ENCODE data around the gene MGAT3. TPM values are rescaled to one million over a fixed set of nuclear protein-coding genes. Genes with fewer than 3 reads are reported as not detected.
"Not testable (repeated sequence)": the region's sequence is repeated elsewhere in the genome, so short reads cannot be mapped to it uniquely, and the experiment has no call there.

MGAT3 gene
- total and polyA plus RNA-seq, 2 of the 8 experiments (the other 6 are each of a cell fraction or from before 2014, with no cell fraction given) = 4.3 to 9.2 TPM

DNA sequence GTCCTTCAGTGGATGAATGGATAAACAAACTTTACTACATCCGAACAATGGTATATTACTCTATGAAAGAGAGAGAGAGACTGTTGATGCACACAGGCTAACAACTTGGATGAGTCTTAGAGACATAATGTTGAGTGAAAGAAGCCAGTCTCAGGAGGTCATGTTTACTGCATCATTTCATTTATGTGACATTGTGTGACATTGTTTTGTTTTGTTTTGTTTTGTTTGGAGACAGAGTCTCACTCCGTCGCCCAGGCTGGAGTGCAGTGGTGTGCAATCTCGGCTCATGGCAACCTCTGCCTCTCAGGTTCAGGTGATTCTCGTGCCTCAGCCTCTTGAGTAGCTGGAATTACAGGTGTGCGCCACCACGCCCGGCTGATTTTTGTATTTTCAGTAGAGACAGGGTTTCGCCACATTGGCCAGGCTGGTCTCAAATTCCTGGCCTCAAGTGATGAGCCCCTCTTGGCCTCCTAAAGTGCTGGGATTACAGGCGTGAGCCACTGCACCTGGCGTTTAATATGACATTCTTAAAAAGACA, 44.9 kb upstream of the MGAT3 start:
- H3K56ac ChIP-seq (replicated peaks; ENCODE audit: insufficient read length, low read depth, low read length); H4K8ac ChIP-seq (ENCODE audit: extremely low read depth, insufficient read depth, low read length); DNase-seq (ENCODE audit: low read depth in 1 of 2, low spot score in 2 of 2); H3K18ac ChIP-seq (ENCODE audit: extremely low read depth, low read length); H3K9ac ChIP-seq (replicated peaks in 1 of 4; ENCODE audit: extremely low read depth in 1 of 4, low read depth in 3 of 4, low read length in 3 of 4); H3K4me2 ChIP-seq (ENCODE audit: insufficient read depth in 1 of 2, low read depth in 2 of 2, low read length in 2 of 2); H3K27me3 ChIP-seq (replicated peaks in 1 of 4; ENCODE audit: control insufficient read depth in 3 of 4, extremely low read depth in 1 of 4, insufficient read depth in 3 of 4, low read length in 3 of 4); H3K4me1 ChIP-seq (replicated peaks in 1 of 4; ENCODE audit: control insufficient read depth in 3 of 4, insufficient read depth in 4 of 4, low read length in 3 of 4); H3K14ac ChIP-seq (ENCODE audit: insufficient read length); H2AFZ ChIP-seq (ENCODE audit: low read length); H2AK5ac ChIP-seq (ENCODE audit: low read depth, low read length); H3K79me1 ChIP-seq (ENCODE audit: low read depth, low read length); H3K4me3 ChIP-seq (ENCODE audit: extremely low read depth in 1 of 4, insufficient read depth in 2 of 4, low read depth in 3 of 4, low read length in 4 of 4); H3K79me2 ChIP-seq (ENCODE audit: control insufficient read depth in 1 of 2, insufficient read depth in 2 of 2, low read length in 2 of 2); H2BK12ac ChIP-seq (ENCODE audit: low read depth, low read length); H2BK5ac ChIP-seq (ENCODE audit: low read depth, low read length); H3K4ac ChIP-seq (replicated peaks; ENCODE audit: insufficient read length, low read depth, low read length); H3K9me3 ChIP-seq (ENCODE audit: insufficient read depth in 2 of 2, low read depth in 1 of 2, low read length in 1 of 2); H4K20me1 ChIP-seq (replicated peaks in 1 of 2; ENCODE audit: control insufficient read depth in 1 of 2, insufficient read depth in 2 of 2, low read length in 2 of 2); H3K23ac ChIP-seq (ENCODE audit: insufficient read length); H3K23me2 ChIP-seq (ENCODE audit: low read depth, low read length); H2BK15ac ChIP-seq (ENCODE audit: low read length); FAIRE-seq; H4K5ac ChIP-seq (ENCODE audit: insufficient read length, low read depth, low read length); H2BK20ac ChIP-seq (ENCODE audit: low read length); H2BK120ac ChIP-seq (replicated peaks; ENCODE audit: low read depth, low read length); H3K36me3 ChIP-seq (ENCODE audit: control insufficient read depth in 2 of 4, insufficient read depth in 4 of 4, low read length in 3 of 4); H3K27ac ChIP-seq (ENCODE audit: low read depth, low read length); H4K91ac ChIP-seq (replicated peaks; ENCODE audit: insufficient read length, low read length): not testable (repeated sequence)
- ChIA-PET POLR2A (ENCODE audit: partially characterized antibody) (interaction anchor here (0.8 to 2.1 kb wide), 6 partner anchors 10 to 108 kb away, joined by 3 to 7 read pairs (median 4); partner anchors contain the start of genes ATF4 and TAB1), CTCF (ENCODE audit: partially characterized antibody) (interaction anchor here (1.4 to 2.2 kb wide), 2 partner anchors 10 to 11 kb away, joined by 4 to 6 read pairs; no protein-coding TSS in a partner anchor)
- WGBS, 2 experiments (ENCODE audit: extremely low coverage in 1 of 2, insufficient coverage in 1 of 2, insufficient read length in 1 of 2, insufficient replicate concordance in 2 of 2, low coverage in 1 of 2, low lambda C conversion rate in 2 of 2, missing lambda C conversion rate in 1 of 2) = 95% methylated on average over 11 of the region's 11 CpGs; no CpG with 5 or more reads in 1 of the 2 experiments

DNA sequence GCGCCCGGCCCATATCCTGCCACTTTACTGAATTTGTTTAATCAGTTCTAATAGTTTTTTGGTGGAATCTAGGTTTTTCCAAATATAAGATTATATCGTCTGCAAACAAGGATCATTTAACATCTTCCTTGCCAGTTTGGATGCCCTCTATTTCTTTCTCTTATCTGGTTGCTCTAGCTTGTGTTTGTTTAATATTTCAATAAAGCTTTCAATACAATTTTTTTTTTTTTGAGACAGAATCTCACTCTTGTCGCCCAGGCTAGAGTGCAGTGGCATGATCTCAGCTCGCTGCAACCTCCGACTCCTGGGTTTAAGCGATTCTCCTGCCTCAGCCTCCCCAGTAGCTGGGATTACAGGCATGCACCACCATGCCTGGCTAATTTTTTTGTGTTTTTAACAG, 43.6 kb upstream of the MGAT3 start:
- H2BK20ac ChIP-seq (ENCODE audit: low read length); H3K4me2 ChIP-seq (ENCODE audit: insufficient read depth in 1 of 2, low read depth in 2 of 2, low read length in 2 of 2); H3K23ac ChIP-seq (ENCODE audit: insufficient read length); DNase-seq (ENCODE audit: low read depth in 1 of 2, low spot score in 2 of 2); H3K9me3 ChIP-seq (ENCODE audit: insufficient read depth in 2 of 2, low read depth in 1 of 2, low read length in 1 of 2); H3K27me3 ChIP-seq (replicated peaks in 1 of 4; ENCODE audit: control insufficient read depth in 3 of 4, extremely low read depth in 1 of 4, insufficient read depth in 3 of 4, low read length in 3 of 4); H3K79me2 ChIP-seq (ENCODE audit: control insufficient read depth in 1 of 2, insufficient read depth in 2 of 2, low read length in 2 of 2); H4K20me1 ChIP-seq (replicated peaks in 1 of 2; ENCODE audit: control insufficient read depth in 1 of 2, insufficient read depth in 2 of 2, low read length in 2 of 2); H4K91ac ChIP-seq (replicated peaks; ENCODE audit: insufficient read length, low read length); H2BK12ac ChIP-seq (ENCODE audit: low read depth, low read length); H2BK120ac ChIP-seq (replicated peaks; ENCODE audit: low read depth, low read length); H3K14ac ChIP-seq (ENCODE audit: insufficient read length); H4K8ac ChIP-seq (ENCODE audit: extremely low read depth, insufficient read depth, low read length); H4K5ac ChIP-seq (ENCODE audit: insufficient read length, low read depth, low read length); H2AK5ac ChIP-seq (ENCODE audit: low read depth, low read length); H3K9ac ChIP-seq (replicated peaks in 1 of 4; ENCODE audit: extremely low read depth in 1 of 4, low read depth in 3 of 4, low read length in 3 of 4); H3K36me3 ChIP-seq (ENCODE audit: control insufficient read depth in 2 of 4, insufficient read depth in 4 of 4, low read length in 3 of 4); H3K4me3 ChIP-seq (ENCODE audit: extremely low read depth in 1 of 4, insufficient read depth in 2 of 4, low read depth in 3 of 4, low read length in 4 of 4); H3K56ac ChIP-seq (replicated peaks; ENCODE audit: insufficient read length, low read depth, low read length); H3K4me1 ChIP-seq (replicated peaks in 1 of 4; ENCODE audit: control insufficient read depth in 3 of 4, insufficient read depth in 4 of 4, low read length in 3 of 4); H3K4ac ChIP-seq (replicated peaks; ENCODE audit: insufficient read length, low read depth, low read length); H2BK15ac ChIP-seq (ENCODE audit: low read length); H3K23me2 ChIP-seq (ENCODE audit: low read depth, low read length); H2AFZ ChIP-seq (ENCODE audit: low read length); H2BK5ac ChIP-seq (ENCODE audit: low read depth, low read length); H3K18ac ChIP-seq (ENCODE audit: extremely low read depth, low read length); H3K79me1 ChIP-seq (ENCODE audit: low read depth, low read length); H3K27ac ChIP-seq (ENCODE audit: low read depth, low read length); FAIRE-seq: not testable (repeated sequence)
- CTCF ChIA-PET (ENCODE audit: partially characterized antibody) = interaction anchor here (1.0 to 1.5 kb wide), 2 partner anchors 11 to 79 kb away, joined by 3 to 5 read pairs; no protein-coding TSS in a partner anchor
- 94% methylated on average over 7 of the region's 7 CpGs; no CpG with 5 or more reads in 1 of the 2 experiments for WGBS, 2 experiments (ENCODE audit: extremely low coverage in 1 of 2, insufficient coverage in 1 of 2, insufficient read length in 1 of 2, insufficient replicate concordance in 2 of 2, low coverage in 1 of 2, low lambda C conversion rate in 2 of 2, missing lambda C conversion rate in 1 of 2)
- POLR2A ChIA-PET (ENCODE audit: partially characterized antibody) = interaction anchor here (1.0 to 2.1 kb wide), 5 partner anchors 9 to 97 kb away, joined by 3 to 7 read pairs (median 4); partner anchors contain the start of gene TAB1

Measured in H1 (cell line).